GM19099 (cell line): Measurements from ENCODE around the gene WWOX.

Source experiments
- POLR2A ChIP-seq: IDR thresholded peaks from 3 replicates; pipeline ENCODE4 v1.6.1; 2011; ENCODE audit warnings: low read depth; ENCODE audit not compliant: insufficient read length; ENCODE audit errors: extremely low read depth

The WWOX gene

GRCh38 chr16:78098087-78098486 is 1.4 kb upstream of the WWOX start:
- TF ChIP-seq POLR2A: no peak

GRCh38 chr16:78098595-78099270 is 721 bp upstream of the WWOX start:
- no peak for TF ChIP-seq POLR2A

DNA sequence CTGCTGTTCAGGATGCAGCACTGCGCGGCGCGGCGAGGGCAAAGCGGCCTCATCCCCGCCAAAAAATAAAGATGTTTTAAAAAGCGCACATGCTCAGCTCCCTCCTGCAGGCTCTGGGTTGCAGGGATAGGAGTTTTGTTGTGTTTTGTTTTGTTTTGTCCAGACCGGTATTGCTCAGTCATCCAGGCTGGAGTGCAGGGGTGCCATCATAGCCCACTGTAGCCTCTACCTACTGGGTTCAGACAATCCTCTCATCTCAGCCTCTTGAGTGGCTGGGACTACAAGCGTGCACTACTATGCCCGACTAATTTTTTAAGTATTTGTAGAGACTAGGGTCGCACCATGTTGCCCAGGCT is 636 bp downstream of the WWOX start:
- TF ChIP-seq POLR2A: no peak

GRCh38 chr16:78102122-78102660 is 2.7 kb downstream of the WWOX start:
- no peak for TF ChIP-seq POLR2A

DNA sequence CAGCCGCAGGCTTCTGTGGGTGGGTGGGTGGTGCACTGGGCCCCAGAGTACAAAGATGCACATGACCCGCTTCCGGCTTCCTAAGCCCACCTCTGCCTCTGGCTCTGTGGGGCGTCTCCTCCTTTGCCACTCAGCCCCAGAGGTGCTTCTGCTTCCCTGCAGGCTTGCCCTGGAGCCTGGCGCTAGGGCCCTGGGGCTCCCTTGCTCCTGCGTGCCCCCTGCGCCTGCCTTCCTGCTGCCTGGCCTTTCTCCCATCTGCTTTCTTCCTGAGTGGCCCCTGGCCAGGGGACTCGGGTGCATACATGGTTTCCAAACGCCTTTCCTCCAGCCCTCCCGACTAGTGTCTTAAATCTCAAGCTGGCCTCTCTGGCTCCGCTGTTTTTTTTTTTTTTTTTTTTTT is 3.4 kb downstream of the WWOX start:
- no peak for TF ChIP-seq POLR2A

- TF ChIP-seq POLR2A: no peak
These were observed 6.1 kb downstream of the WWOX start for GRCh38 chr16:78105517-78105916.

DNA sequence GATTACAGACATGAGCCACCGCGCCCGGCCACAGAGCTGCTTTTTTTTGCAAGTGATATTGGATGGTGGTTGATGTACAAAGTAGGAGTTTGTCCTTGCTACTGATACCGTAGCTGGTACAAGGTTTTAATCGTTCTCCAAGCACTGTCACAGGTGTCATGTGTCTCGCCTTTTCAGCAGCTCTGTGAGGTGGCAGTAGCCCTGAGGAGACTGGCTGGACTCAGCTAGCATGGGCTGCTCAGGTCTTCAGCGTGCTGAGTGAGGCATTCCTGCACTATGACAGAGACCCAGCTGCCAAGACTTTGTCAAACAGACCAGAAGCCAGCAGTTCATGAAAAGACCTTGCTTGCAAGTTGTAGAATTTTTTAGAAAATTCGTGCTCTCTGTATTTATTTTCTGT is 7.2 kb downstream of the WWOX start:
- no peak for TF ChIP-seq POLR2A

DNA sequence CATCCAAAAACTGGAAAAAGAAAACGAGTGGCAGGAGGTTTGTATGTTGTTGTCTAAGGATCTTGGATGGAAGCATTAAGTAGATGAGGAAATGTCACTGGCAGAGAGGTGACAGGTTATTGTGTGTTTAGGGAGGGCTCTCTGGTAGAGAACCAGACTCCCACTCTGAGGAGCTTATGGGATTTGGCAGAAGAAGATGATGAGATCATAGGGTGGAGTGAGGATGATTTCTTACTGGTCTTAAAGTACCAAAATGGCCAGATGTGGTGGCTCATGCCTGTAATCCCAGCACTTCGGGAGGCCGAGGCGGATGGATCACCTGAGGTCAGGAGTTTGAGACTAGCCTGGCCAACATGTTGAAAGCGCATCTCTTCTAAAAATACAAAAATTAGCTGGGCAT is 9.0 kb downstream of the WWOX start:
- no peak for TF ChIP-seq POLR2A

- no peak for TF ChIP-seq POLR2A
These were observed 13.8 kb downstream of the WWOX start for GRCh38 chr16:78113258-78113657.

GRCh38 chr16:78115659-78116058 is 16.2 kb downstream of the WWOX start:
- TF ChIP-seq POLR2A: no peak

- no peak for TF ChIP-seq POLR2A
These were observed 17.5 kb downstream of the WWOX start for GRCh38 chr16:78116946-78117345.

- no peak for TF ChIP-seq POLR2A
These were observed 17.9 kb downstream of the WWOX start for GRCh38 chr16:78117391-78117790.

GRCh38 chr16:78118469-78119025 is 19.1 kb downstream of the WWOX start:
- TF ChIP-seq POLR2A: no peak

- TF ChIP-seq POLR2A: no peak
These were observed 23.4 kb downstream of the WWOX start for GRCh38 chr16:78122774-78123315.

DNA sequence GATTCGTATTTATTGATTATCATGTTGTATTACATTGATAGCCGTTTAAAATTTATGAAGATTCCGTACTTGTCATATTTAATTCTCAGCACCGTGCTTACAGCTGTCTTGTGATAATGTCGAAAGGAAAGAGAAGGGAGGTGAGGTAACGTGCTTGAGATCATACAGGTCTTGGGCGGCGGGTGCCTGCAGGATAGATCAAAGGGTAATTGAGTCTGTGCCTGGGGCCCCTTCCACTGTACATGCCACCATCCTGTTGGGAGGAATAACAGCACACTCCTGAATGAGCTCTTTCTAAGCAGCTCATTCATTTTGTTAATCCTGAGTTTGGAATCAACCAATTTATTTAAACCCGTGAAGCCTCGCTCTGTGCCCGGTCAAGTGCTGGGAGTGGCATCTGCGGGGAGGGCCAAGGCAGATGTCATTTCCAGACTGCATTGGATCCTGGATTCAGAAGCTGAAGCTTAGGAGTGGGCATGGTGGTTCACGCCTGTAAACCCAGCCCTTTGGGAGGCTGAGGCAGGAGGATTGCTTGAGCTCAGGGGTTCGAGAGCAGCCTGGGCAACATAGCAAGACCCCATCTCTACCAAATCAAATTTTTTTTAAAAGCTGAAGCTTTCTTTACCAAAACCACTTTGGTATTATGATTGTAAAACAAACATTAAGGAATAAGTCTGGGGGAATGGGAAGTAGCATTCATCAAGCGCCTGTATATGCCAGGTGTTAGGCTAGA is 25.8 kb downstream of the WWOX start:
- no peak for TF ChIP-seq POLR2A

DNA sequence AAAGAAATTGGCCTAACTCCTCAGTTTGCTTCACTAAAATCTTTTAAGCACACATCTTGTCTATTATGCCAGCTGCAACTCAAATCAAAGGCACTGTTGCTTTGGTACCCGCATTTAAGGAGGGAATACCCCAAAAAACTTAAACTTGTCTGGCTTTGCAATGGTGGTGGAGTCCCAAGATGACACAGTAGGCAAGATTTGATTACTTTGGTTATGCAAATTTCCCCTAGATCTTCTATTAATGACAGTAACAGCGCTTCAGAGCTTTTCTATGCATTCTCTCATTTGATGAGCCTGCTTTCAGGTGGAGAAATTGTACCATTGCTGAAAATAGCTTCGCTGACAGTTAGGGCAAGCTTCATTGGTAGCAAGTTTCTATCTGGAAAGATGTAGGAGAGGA is 27.2 kb downstream of the WWOX start:
- TF ChIP-seq POLR2A: no peak
